Measurements from ENCODE around the gene XCL2. TPM values are rescaled to one million over a fixed set of nuclear protein-coding genes. Genes with fewer than 3 reads are reported as not detected.

The XCL2 gene
- total RNA-seq, 1 donor from 2014 or later: not detected

DNA sequence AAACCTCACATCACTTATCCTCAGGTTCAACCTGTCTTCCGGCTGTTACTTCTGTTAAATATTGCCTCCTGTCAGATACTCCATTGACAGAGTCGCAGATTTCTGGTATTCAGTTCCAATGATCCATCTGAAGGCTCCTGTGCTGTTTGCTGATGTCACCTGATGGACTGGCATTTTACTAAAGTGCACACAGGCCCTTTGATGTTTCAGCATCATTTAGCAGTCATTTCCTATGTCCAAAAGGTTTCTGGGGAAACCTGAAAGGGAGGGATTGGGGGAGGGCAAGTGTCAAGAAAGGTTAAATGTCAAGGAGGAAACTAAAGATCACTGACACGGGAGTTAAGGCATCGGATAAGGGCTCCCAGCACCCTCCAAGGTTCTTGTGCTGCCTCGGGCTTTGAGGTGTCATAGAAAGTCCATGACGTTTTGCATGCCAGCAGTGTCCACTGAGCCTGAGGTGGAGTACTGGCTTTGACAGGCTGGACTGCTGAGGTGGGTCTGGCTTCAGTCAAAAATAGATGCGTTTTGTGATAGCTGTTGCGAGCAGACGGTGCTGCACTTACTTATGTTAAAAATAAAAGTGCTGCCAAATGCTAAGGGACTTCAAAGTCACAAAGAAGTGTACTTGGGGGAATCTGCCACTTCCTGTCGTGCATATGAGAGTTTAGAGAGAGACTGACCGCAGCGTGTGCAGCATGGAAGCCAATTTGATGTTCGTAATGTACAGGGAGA is 30.8 kb downstream of the XCL2 start:
- Mint-ChIP-seq H3K4me3 (no peak overlapping the region), H3K27ac (no peak overlapping the region), H3K27me3 (ENCODE audit: low read depth) (no peaks in the 10 kb centered on the region), H3K36me3 (no peaks in the 10 kb centered on the region), H3K4me1 (peaks cover 26% of the 10 kb centered on the region), H3K9me3 (peaks cover 3% of the 10 kb centered on the region)
- TF ChIP-seq, protein P1, sequence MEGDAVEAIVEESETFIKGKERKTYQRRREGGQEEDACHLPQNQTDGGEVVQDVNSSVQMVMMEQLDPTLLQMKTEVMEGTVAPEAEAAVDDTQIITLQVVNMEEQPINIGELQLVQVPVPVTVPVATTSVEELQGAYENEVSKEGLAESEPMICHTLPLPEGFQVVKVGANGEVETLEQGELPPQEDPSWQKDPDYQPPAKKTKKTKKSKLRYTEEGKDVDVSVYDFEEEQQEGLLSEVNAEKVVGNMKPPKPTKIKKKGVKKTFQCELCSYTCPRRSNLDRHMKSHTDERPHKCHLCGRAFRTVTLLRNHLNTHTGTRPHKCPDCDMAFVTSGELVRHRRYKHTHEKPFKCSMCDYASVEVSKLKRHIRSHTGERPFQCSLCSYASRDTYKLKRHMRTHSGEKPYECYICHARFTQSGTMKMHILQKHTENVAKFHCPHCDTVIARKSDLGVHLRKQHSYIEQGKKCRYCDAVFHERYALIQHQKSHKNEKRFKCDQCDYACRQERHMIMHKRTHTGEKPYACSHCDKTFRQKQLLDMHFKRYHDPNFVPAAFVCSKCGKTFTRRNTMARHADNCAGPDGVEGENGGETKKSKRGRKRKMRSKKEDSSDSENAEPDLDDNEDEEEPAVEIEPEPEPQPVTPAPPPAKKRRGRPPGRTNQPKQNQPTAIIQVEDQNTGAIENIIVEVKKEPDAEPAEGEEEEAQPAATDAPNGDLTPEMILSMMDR (IDR thresholded peaks at IDR 0.05; ENCODE audit: unreplicated experiment): no peak
- no peak for DNase-seq (ENCODE audit: low spot score in 2 of 2, unreplicated experiment in 2 of 2)

DNA sequence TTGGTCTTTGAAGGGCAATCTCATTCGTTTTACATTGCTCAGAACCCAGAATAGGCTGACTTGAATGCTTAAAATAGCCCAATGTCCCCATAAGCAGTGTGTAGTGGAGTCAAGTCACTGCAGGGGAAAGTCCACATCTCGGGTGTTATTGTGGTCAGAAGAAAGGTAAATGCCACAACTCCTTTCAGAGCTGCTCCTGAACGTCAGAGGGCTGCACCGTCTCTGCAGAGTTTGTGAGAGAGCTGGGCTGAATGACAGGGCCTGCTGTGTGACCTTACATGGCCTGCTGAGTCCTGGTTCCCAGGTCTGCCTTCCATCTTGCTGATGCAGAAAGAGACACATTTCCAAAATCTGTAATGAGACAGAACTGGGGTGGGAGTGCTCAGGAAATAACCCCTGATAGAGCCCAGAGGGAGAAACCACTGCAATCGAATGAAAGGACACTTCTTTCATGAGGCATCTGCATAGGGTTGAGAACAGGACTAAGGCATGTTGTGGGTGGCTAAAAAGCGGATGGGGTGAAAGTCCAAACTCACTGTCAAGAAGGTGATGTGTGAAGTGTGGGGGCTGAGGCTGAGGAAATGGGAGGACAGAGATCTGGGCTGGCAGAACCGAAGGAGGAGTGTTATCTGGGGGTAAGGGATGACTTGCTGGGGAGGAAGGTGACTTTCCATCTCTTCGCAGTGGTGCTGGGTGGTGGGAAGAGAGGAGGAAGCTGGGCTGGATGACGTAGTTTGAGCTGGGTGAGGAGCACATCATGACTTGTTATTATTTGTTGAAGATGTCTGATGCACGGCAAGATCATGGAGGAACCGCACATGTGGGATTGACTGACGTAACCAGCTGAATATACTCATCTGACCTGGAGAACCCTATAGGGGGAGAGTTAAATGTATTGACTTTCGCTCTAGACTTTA is 33.7 kb downstream of the XCL2 start:
- Mint-ChIP-seq H3K27me3 (ENCODE audit: low read depth) (no peaks in the 10 kb centered on the region), H3K9me3 (no peaks in the 10 kb centered on the region), H3K4me3 (no peak overlapping the region), H3K36me3 (no peaks in the 10 kb centered on the region), H3K4me1 (peaks cover 23% of the 10 kb centered on the region), H3K27ac (no peak overlapping the region)
- TF ChIP-seq, protein P1 (IDR thresholded peaks at IDR 0.05; ENCODE audit: unreplicated experiment): no peak
- no peak for DNase-seq (ENCODE audit: low spot score in 2 of 2, unreplicated experiment in 2 of 2)

DNA sequence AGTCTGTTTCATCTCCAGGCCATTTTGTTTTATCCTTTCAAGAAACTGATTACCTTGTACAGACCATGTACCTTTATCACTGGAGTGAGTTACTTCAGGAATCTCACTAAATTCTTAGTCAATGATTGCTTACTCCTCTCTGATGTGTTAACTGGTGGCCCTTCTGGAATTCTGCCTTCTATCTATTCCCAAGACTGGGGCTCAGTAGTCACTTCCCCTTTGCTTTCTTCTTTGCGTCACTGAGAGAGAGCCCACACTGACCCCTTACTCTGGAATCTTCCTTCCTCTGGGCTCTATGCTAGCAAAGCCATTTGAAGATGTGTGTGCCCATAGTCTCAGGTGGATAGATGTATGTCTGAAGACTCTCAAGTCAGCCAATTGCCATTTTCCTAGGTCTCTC is 34.6 kb downstream of the XCL2 start:
- no peak overlapping the region for H3K4me3 Mint-ChIP-seq
- no peak for DNase-seq (ENCODE audit: low spot score in 2 of 2, unreplicated experiment in 2 of 2)
- peaks cover 14% of the 10 kb centered on the region for H3K4me1 Mint-ChIP-seq
- no peaks in the 10 kb centered on the region for H3K9me3 Mint-ChIP-seq
- no peak overlapping the region for H3K27ac Mint-ChIP-seq
- TF ChIP-seq, protein P1 (IDR thresholded peaks at IDR 0.05; ENCODE audit: unreplicated experiment): no peak
- no peaks in the 10 kb centered on the region for H3K27me3 Mint-ChIP-seq (ENCODE audit: low read depth)
- no peaks in the 10 kb centered on the region for H3K36me3 Mint-ChIP-seq

DNA sequence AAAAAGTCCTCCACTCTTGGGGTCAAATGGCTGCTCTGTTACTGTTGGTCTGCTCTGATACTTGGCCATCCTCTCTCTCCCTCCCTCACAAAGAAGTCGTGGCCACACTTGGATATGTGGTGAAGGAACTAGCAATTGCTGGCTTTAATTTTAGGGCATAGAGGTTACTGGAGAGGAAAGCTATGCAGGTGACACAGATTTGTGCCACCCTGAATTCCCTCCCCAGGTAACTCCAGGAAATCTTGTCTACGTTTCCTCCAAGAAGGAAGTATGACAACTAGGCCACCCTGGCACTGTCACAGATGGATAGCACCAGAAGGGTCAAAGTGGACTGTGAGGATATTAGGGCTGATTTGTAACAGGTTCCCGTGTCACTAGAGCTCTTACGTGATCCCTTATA is 36.0 kb downstream of the XCL2 start:
- peaks cover under 1% of the 10 kb centered on the region for H3K4me1 Mint-ChIP-seq
- no peak overlapping the region for H3K4me3 Mint-ChIP-seq
- no peaks in the 10 kb centered on the region for H3K27me3 Mint-ChIP-seq (ENCODE audit: low read depth)
- TF ChIP-seq, protein P1 (IDR thresholded peaks at IDR 0.05; ENCODE audit: unreplicated experiment): no peak
- H3K9me3 Mint-ChIP-seq: no peaks in the 10 kb centered on the region
- no peaks in the 10 kb centered on the region for H3K36me3 Mint-ChIP-seq
- DNase-seq (ENCODE audit: low spot score in 2 of 2, unreplicated experiment in 2 of 2): no peak
- H3K27ac Mint-ChIP-seq: no peak overlapping the region

DNA sequence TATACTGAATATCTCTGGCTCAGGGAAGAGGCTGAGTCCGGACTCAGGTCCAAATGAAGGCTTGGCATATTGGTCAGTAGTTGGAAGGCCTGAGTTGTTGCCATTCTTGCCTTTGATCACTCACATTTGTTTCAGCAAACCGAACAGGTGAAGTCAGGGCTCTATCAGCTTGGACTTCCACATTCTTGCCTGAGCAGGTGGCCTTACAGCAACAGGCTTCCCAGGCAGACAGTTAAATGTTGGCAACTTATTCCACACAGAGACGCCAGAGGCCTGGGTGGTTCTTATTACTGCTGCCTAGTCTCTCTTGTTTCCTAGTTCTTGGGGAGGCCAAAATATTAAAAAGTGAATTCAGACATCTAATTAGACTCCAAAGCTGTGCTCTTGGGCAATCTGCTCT is 36.6 kb downstream of the XCL2 start:
- Mint-ChIP-seq H3K9me3 (no peaks in the 10 kb centered on the region), H3K27ac (no peak overlapping the region), H3K4me1 (no peaks in the 10 kb centered on the region), H3K36me3 (no peaks in the 10 kb centered on the region), H3K27me3 (ENCODE audit: low read depth) (no peaks in the 10 kb centered on the region), H3K4me3 (no peak overlapping the region)
- no peak for DNase-seq (ENCODE audit: low spot score in 2 of 2, unreplicated experiment in 2 of 2)
- TF ChIP-seq, protein P1 (IDR thresholded peaks at IDR 0.05; ENCODE audit: unreplicated experiment): no peak

All from mesothelial cell of epicardium (in vitro differentiated cells).